ENCODE measurements around the gene ARHGAP29.

ARHGAP29 gene

DNA sequence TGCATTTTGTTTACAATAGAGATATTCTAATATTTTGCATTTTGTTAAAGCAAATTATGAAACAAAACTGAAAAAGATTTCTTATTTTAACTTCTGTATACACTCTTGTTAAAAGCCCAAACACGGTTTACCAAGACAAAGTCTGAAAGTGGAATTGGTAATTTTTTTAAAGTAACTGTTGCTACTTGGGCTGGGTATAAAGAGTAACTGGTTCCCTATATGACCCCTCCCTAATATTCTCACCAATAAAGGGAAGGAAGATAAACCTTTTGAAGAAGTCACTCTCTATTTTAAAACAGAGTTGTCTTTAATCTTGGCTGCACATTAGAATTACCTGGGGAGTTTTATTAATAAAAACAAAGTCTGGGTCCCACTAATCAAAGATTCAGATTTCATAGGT lies 27.4 kb downstream of the ARHGAP29 start:
- TF ChIP-seq, protein P1, sequence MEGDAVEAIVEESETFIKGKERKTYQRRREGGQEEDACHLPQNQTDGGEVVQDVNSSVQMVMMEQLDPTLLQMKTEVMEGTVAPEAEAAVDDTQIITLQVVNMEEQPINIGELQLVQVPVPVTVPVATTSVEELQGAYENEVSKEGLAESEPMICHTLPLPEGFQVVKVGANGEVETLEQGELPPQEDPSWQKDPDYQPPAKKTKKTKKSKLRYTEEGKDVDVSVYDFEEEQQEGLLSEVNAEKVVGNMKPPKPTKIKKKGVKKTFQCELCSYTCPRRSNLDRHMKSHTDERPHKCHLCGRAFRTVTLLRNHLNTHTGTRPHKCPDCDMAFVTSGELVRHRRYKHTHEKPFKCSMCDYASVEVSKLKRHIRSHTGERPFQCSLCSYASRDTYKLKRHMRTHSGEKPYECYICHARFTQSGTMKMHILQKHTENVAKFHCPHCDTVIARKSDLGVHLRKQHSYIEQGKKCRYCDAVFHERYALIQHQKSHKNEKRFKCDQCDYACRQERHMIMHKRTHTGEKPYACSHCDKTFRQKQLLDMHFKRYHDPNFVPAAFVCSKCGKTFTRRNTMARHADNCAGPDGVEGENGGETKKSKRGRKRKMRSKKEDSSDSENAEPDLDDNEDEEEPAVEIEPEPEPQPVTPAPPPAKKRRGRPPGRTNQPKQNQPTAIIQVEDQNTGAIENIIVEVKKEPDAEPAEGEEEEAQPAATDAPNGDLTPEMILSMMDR (IDR thresholded peaks at IDR 0.05; ENCODE audit: low read length), result no peak
- no peak for TF ChIP-seq EZH2 (IDR thresholded peaks at IDR 0.05; ENCODE audit: borderline replicate concordance, low read length)
- Histone ChIP-seq H3K4me1 (ENCODE audit: insufficient read depth, low read length, severe bottlenecking) (no peaks in the 10 kb centered on the region), H3K4me2 (ENCODE audit: low read length) (no peak overlapping the region), H3K27me3 (ENCODE audit: insufficient read depth, low read length) (no peaks in the 10 kb centered on the region), H2AFZ (ENCODE audit: low read length) (no peak overlapping the region), H3K9me2 (ENCODE audit: low read depth, low read length) (no peaks in the 10 kb centered on the region), H3K27ac (ENCODE audit: low read depth, low read length, poor library complexity, severe bottlenecking) (no peak overlapping the region), H3K9ac (ENCODE audit: low read length) (no peak overlapping the region), H3K79me2 (ENCODE audit: insufficient read depth, low read length) (no peaks in the 10 kb centered on the region), H4K20me1 (ENCODE audit: insufficient read depth, low read length) (no peaks in the 10 kb centered on the region), H3K36me3 (ENCODE audit: insufficient read depth, low read length) (no peaks in the 10 kb centered on the region), H3K9me3 (ENCODE audit: low read length) (0 out of 2 replicates have a peak, but pooled peaks cover 3% of the 10 kb centered on the region), H3K4me3 (ENCODE audit: low read depth, low read length, poor library complexity, severe bottlenecking) (no peak overlapping the region), H3F3A (ENCODE audit: insufficient read depth, low read length) (no peaks in the 10 kb centered on the region)

DNA sequence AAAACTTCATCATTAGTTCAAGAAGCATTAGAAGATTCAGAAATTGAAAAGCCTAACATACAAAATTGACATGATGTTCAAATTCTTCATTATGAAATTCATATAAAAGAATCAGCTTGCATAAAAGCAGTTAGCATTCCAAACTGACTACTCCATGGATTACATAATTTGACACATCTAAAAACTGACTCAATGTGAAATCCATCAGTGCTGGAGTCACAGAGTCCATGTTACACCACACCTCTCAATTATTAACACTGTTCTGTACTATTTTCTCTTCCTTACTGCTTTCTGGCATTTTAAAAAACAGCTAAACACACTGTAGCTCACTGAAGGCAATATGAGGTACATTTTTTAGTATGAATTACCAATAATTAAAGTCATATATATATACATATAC lies 28.0 kb downstream of the ARHGAP29 start:
- Histone ChIP-seq H3K4me1 (ENCODE audit: insufficient read depth, low read length, severe bottlenecking) (no peaks in the 10 kb centered on the region), H3K4me3 (ENCODE audit: low read depth, low read length, poor library complexity, severe bottlenecking) (no peak overlapping the region), H3K79me2 (ENCODE audit: insufficient read depth, low read length) (no peaks in the 10 kb centered on the region), H2AFZ (ENCODE audit: low read length) (no peak overlapping the region), H3K9me2 (ENCODE audit: low read depth, low read length) (no peaks in the 10 kb centered on the region), H3F3A (ENCODE audit: insufficient read depth, low read length) (no peaks in the 10 kb centered on the region), H4K20me1 (ENCODE audit: insufficient read depth, low read length) (no peaks in the 10 kb centered on the region), H3K9ac (ENCODE audit: low read length) (no peak overlapping the region), H3K4me2 (ENCODE audit: low read length) (no peak overlapping the region), H3K27ac (ENCODE audit: low read depth, low read length, poor library complexity, severe bottlenecking) (no peak overlapping the region), H3K36me3 (ENCODE audit: insufficient read depth, low read length) (no peaks in the 10 kb centered on the region), H3K9me3 (ENCODE audit: low read length) (0 out of 2 replicates have a peak, but pooled peaks cover 3% of the 10 kb centered on the region), H3K27me3 (ENCODE audit: insufficient read depth, low read length) (no peaks in the 10 kb centered on the region)
- TF ChIP-seq, protein P1 (IDR thresholded peaks at IDR 0.05; ENCODE audit: low read length), result no peak
- no peak for TF ChIP-seq EZH2 (IDR thresholded peaks at IDR 0.05; ENCODE audit: borderline replicate concordance, low read length)

DNA sequence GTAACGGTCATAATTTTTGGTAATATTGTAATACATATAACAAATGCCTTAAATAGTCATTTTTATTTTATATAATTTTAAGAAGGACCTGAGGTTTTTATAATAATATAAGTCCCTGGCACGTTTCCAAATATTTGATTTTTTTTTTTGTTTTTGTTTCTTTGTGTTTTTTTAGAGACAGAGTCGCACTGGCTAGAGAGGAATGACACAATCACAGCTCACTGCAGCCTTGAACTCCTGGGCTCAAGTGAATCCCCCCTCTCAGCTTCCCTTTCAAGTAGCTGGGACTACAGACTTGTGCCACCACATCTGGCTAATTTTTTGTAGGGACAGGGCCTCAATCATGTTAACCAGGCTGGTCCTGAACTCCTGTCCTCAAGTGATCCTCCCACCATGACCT lies 29.7 kb downstream of the ARHGAP29 start:
- no peak overlapping the region for H3K27ac ChIP-seq (ENCODE audit: low read depth, low read length, poor library complexity, severe bottlenecking)
- no peaks in the 10 kb centered on the region for H3K9me2 ChIP-seq (ENCODE audit: low read depth, low read length)
- no peak for TF ChIP-seq EZH2 (IDR thresholded peaks at IDR 0.05; ENCODE audit: borderline replicate concordance, low read length)
- TF ChIP-seq, protein P1 (IDR thresholded peaks at IDR 0.05; ENCODE audit: low read length), result no peak
- no peaks in the 10 kb centered on the region for H3F3A ChIP-seq (ENCODE audit: insufficient read depth, low read length)
- no peaks in the 10 kb centered on the region for H4K20me1 ChIP-seq (ENCODE audit: insufficient read depth, low read length)
- H3K9ac ChIP-seq (ENCODE audit: low read length), result no peak overlapping the region
- H3K4me2 ChIP-seq (ENCODE audit: low read length), result no peak overlapping the region
- 0 out of 2 replicates have a peak, but pooled peaks cover 3% of the 10 kb centered on the region for H3K9me3 ChIP-seq (ENCODE audit: low read length)
- H3K36me3 ChIP-seq (ENCODE audit: insufficient read depth, low read length), result no peaks in the 10 kb centered on the region
- no peak overlapping the region for H2AFZ ChIP-seq (ENCODE audit: low read length)
- no peak overlapping the region for H3K4me3 ChIP-seq (ENCODE audit: low read depth, low read length, poor library complexity, severe bottlenecking)
- H3K4me1 ChIP-seq (ENCODE audit: insufficient read depth, low read length, severe bottlenecking), result no peaks in the 10 kb centered on the region
- no peaks in the 10 kb centered on the region for H3K27me3 ChIP-seq (ENCODE audit: insufficient read depth, low read length)
- no peaks in the 10 kb centered on the region for H3K79me2 ChIP-seq (ENCODE audit: insufficient read depth, low read length)
